Frontal cortex (tissue), 4 donors: ENCODE measurements around the gene RAPGEF5. TPM values are rescaled to one million over a fixed set of nuclear protein-coding genes. Genes with fewer than 3 reads are reported as not detected.

Source experiments
- DNase-seq, 2 donors: peaks; one replicate each; pipeline ENCODE4 v3.0.0; 2012; ENCODE audit warnings: low spot score in 2 of 2
- FAIRE-seq: peaks from 2 replicates; lab custom pipeline; 2012; peaks lifted over from hg19 to GRCh38; lab: Jason Lieb, UNC
- total RNA-seq: library from RNA; depleted of rRNA; stranded (reverse); fragments of >200 nt; gene quantifications from one replicate; pipeline ENCODE4 v1.2.3, GENCODE V29; 2014
- donor health status: control.
- donor health status: control.
- donor health status: control.

The RAPGEF5 gene
- total RNA-seq, 1 donor from 2014 or later, result 90.9 TPM

GRCh38 chr7:22380333-22380732 lies 23.4 kb upstream of the RAPGEF5 start:
- FAIRE-seq (no peak), DNase-seq (no peak)

GRCh38 chr7:22378199-22378980 lies 21.4 kb upstream of the RAPGEF5 start:
- no peak for DNase-seq
- no peak for FAIRE-seq

GRCh38 chr7:22377703-22378102 lies 20.7 kb upstream of the RAPGEF5 start:
- DNase-seq (no peak), FAIRE-seq (no peak)

GRCh38 chr7:22375359-22376048 lies 18.6 kb upstream of the RAPGEF5 start:
- DNase-seq, result no peak
- FAIRE-seq, result no peak

- FAIRE-seq, result no peak
- DNase-seq, result no peak
Observed at GRCh38 chr7:22373911-22374310, 17.0 kb upstream of the RAPGEF5 start.

GRCh38 chr7:22373388-22373787 lies 16.4 kb upstream of the RAPGEF5 start:
- FAIRE-seq, result no peak
- no peak for DNase-seq

GRCh38 chr7:22372863-22373262 lies 15.9 kb upstream of the RAPGEF5 start:
- no peak for FAIRE-seq
- DNase-seq, result no peak

GRCh38 chr7:22371878-22372277 lies 14.9 kb upstream of the RAPGEF5 start:
- DNase-seq, result no peak

GRCh38 chr7:22364900-22365299 lies 7.9 kb upstream of the RAPGEF5 start:
- DNase-seq (no peak), FAIRE-seq (no peak)

More at GRCh38 chr7:22371878-22372277, 14.9 kb upstream of the RAPGEF5 start:
- no peak for FAIRE-seq

- DNase-seq, result no peak
- no peak for FAIRE-seq
Observed at GRCh38 chr7:22363756-22364422, 6.9 kb upstream of the RAPGEF5 start.

GRCh38 chr7:22361795-22362194 lies 4.8 kb upstream of the RAPGEF5 start:
- FAIRE-seq (no peak), DNase-seq (no peak)

- DNase-seq (no peak), FAIRE-seq (no peak)
Observed at GRCh38 chr7:22361320-22361719, 4.4 kb upstream of the RAPGEF5 start.

GRCh38 chr7:22358820-22359697 lies 2.1 kb upstream of the RAPGEF5 start:
- no peak for DNase-seq
- FAIRE-seq, result no peak

GRCh38 chr7:22357311-22358175 lies 589 bp upstream of the RAPGEF5 start:
- no peak for FAIRE-seq
- DNase-seq, result peak in 1 of 2 donors; percentile 29

- no peak for FAIRE-seq
Observed at GRCh38 chr7:22356010-22356691, 803 bp downstream of the RAPGEF5 start.

GRCh38 chr7:22355620-22356009 lies 1.3 kb downstream of the RAPGEF5 start:
- DNase-seq (no peak), FAIRE-seq (no peak)

More at GRCh38 chr7:22356010-22356691, 803 bp downstream of the RAPGEF5 start:
- DNase-seq, result peak in 1 of 2 donors; percentile 13

GRCh38 chr7:22354462-22354861 lies 2.5 kb downstream of the RAPGEF5 start:
- DNase-seq (no peak), FAIRE-seq (no peak)

- FAIRE-seq (no peak), DNase-seq (no peak)
Observed at GRCh38 chr7:22352887-22353286, 4.1 kb downstream of the RAPGEF5 start.
